GM12878 (cell line): ENCODE data around the gene P4HA1. TPM values are rescaled to one million over a fixed set of nuclear protein-coding genes. Genes with fewer than 3 reads are reported as not detected.

Source experiments
- ATAC-seq: fragments of 200-7000 bp; cut with Tn5 transposase; 3 replicates; pipeline ENCODE4 v1.9.1; 2020; ENCODE audit warnings: mild to moderate bottlenecking, moderate library complexity
- BruUV-seq: library from RNA; stranded (reverse); fragments of 400-500 nt; replicated peaks from 2 replicates; lab custom pipeline; 2021; lab: Mats Ljungman, UMichigan
- CTCF ChIA-PET: fragments of 300-600 bp; sonication (Branson Sonifier 250); formaldehyde crosslinking; extraction: SDS; loops from one replicate; lab custom pipeline; 2021; ENCODE audit warnings: inconsistent platforms; lab: Yijun Ruan, JAX
- POLR2A ChIA-PET: fragments of 350-600 bp; formaldehyde crosslinking; extraction: SDS; loops from one replicate; lab custom pipeline; 2021; ENCODE audit warnings: inconsistent platforms; lab: Charles Lee
- RAD21 ChIA-PET: fragments of 300-600 bp; sonication (Branson Sonifier 250); formaldehyde crosslinking; loops from one replicate; lab custom pipeline; 2023; ENCODE audit warnings: antibody characterized with exemption; ENCODE audit not compliant: unreplicated experiment; lab: Charles Lee
- SMC1A ChIA-PET: fragments of 300-600 bp; sonication (Branson Sonifier 250); formaldehyde crosslinking; loops from one replicate; lab custom pipeline; 2023; ENCODE audit not compliant: unreplicated experiment, uncharacterized antibody; lab: Charles Lee
- DNase-seq: peaks from one replicate; pipeline ENCODE4 v3.0.0-alpha.2; 2011; ENCODE audit warnings: low read depth, low spot score
- FAIRE-seq: peaks from 3 replicates; lab custom pipeline; 2011; peaks lifted over from hg19 to GRCh38; lab: Jason Lieb, UNC
- H2AFZ ChIP-seq: 2 replicates; pipeline ENCODE4 v1.6.0; 2011; ENCODE audit warnings: low read depth, low read length, control low read depth; ENCODE audit not compliant: control insufficient read depth
- H3K27ac ChIP-seq: 2 replicates; pipeline ENCODE4 v1.5.1; 2011; ENCODE audit warnings: control low read depth; ENCODE audit not compliant: control insufficient read depth, insufficient read depth
- H3K27me3 ChIP-seq, 2 experiments: replicated peaks in 1 of 2; 2 replicates each; pipeline versions ENCODE4 v1.6.0 to v1.6.1; 2011; ENCODE audit warnings: low read length in 1 of 2; ENCODE audit not compliant: control insufficient read depth in 2 of 2, insufficient read depth in 2 of 2
- H3K36me3 ChIP-seq, 2 experiments: 2 replicates each; pipeline ENCODE4 v1.5.1; 2011; ENCODE audit warnings: low read length in 1 of 2; ENCODE audit not compliant: control insufficient read depth in 2 of 2, insufficient read depth in 2 of 2
- H3K4me1 ChIP-seq: 2 replicates; pipeline ENCODE4 v1.6.1; 2011; ENCODE audit warnings: mild to moderate bottlenecking, low read length, moderate library complexity, mixed read lengths; ENCODE audit not compliant: control insufficient read depth, insufficient read depth
- H3K4me2 ChIP-seq: 2 replicates; pipeline ENCODE4 v1.6.0; 2011; ENCODE audit warnings: control low read depth; ENCODE audit not compliant: control insufficient read depth, insufficient read depth
- H3K4me3 ChIP-seq: fragments of 200-600 bp; sonication (generic); 2 replicates; pipeline ENCODE4 v1.5.1; 2016
- H3K79me2 ChIP-seq: 2 replicates; pipeline ENCODE4 v1.6.0; 2011; ENCODE audit warnings: low read length; ENCODE audit not compliant: control insufficient read depth, insufficient read depth
- H3K9ac ChIP-seq: 2 replicates; pipeline ENCODE4 v1.8.0; 2011; ENCODE audit warnings: low read length, control low read depth, mixed read lengths; ENCODE audit not compliant: control insufficient read depth, insufficient read depth
- H3K9me3 ChIP-seq: replicated peaks from 3 replicates; pipeline ENCODE4 v1.5.1; 2011; ENCODE audit warnings: mild to moderate bottlenecking, low read length; ENCODE audit not compliant: control insufficient read depth, insufficient read depth
- H4K20me1 ChIP-seq: 2 replicates; pipeline ENCODE4 v1.6.0; 2011; ENCODE audit not compliant: control insufficient read depth, insufficient read depth
- BMI1 ChIP-seq: fragments of 450-650 bp; IDR thresholded peaks from 2 replicates; pipeline ENCODE4 v1.6.1; 2016; ENCODE audit warnings: mild to moderate bottlenecking, moderate library complexity, borderline replicate concordance
- CBX3 ChIP-seq: fragments of 200-600 bp; sonication (generic); IDR thresholded peaks from 2 replicates; pipeline ENCODE4 v1.6.1; 2016; ENCODE audit warnings: low read depth, borderline replicate concordance
- HDAC2 ChIP-seq: fragments of 200-600 bp; sonication (generic); IDR thresholded peaks from 2 replicates; pipeline ENCODE4 v1.6.1; 2017
- HDAC6 ChIP-seq: fragments of 200-600 bp; sonication (generic); IDR thresholded peaks from one replicate; pipeline ENCODE4 v1.8.0; 2017; ENCODE audit warnings: antibody characterized with exemption; ENCODE audit not compliant: unreplicated experiment
- PML ChIP-seq: IDR thresholded peaks from 2 replicates; pipeline ENCODE4 v1.6.1; 2012; ENCODE audit warnings: low read length, inconsistent platforms
- RCOR1 ChIP-seq: conservative IDR thresholded peaks from 2 replicates; pipeline ENCODE4 v1.6.1; 2012; ENCODE audit warnings: low read depth, low read length, improper control_type of control experiment
- RFX5 ChIP-seq: IDR thresholded peaks from 2 replicates; pipeline ENCODE4 v1.6.1; 2011; ENCODE audit warnings: low read depth, low read length, improper control_type of control experiment
- SMAD1 ChIP-seq: fragments of 450-650 bp; IDR thresholded peaks from 2 replicates; pipeline ENCODE4 v1.6.1; 2018; ENCODE audit warnings: mild to moderate bottlenecking, low read depth; ENCODE audit not compliant: partially characterized antibody
- SMC3 ChIP-seq: IDR thresholded peaks from 2 replicates; pipeline ENCODE4 v1.6.1; 2011; ENCODE audit warnings: low read length, improper control_type of control experiment, borderline replicate concordance
- YBX1 ChIP-seq: fragments of 450-650 bp; IDR thresholded peaks from 2 replicates; pipeline ENCODE4 v1.6.1; 2016; ENCODE audit warnings: antibody characterized with exemption
- ZSCAN29 ChIP-seq: fragments of 450-650 bp; IDR thresholded peaks from 2 replicates; pipeline ENCODE4 v1.6.1; 2017; ENCODE audit warnings: mild to moderate bottlenecking, moderate library complexity
- ZZZ3 ChIP-seq: IDR thresholded peaks from 2 replicates; pipeline ENCODE4 v1.6.1; 2011; ENCODE audit warnings: low read depth; ENCODE audit not compliant: control insufficient read depth, insufficient read length
- WGBS: methylation state at CpG from one replicate; pipeline ENCODE4 v1.1.6; 2016; ENCODE audit warnings: low lambda C conversion rate; ENCODE audit not compliant: insufficient replicate concordance, insufficient coverage; ENCODE audit errors: missing lambda C conversion rate; 5-methylcytosine and 5-hydroxymethylcytosine counted together
- in situ Hi-C: fragments of 300-500 bp; cut with MboI; formaldehyde crosslinking; loops from 9 replicates; pipeline ENCODE4 v1.14.3; 2018; ENCODE audit warnings: mixed read lengths
- intact Hi-C: fragments of 100-400 bp; cut with micrococcal nuclease; formaldehyde crosslinking; loops from one replicate; pipeline ENCODE4 v1.14.2; 2022; ENCODE audit not compliant: unreplicated experiment
- polyA plus RNA-seq, 11 experiments: library from polyadenylated mRNA; depleted of rRNA in 4 of 11; unstranded in 6 of 11; stranded (reverse) in 5 of 11; fragments of >200 nt; fragmentation: Nextera tagmentation in 4 of 11; fragmentation: Illumina TruSeq in 1 of 11; extraction: Ambion mirVana in 4 of 11; extraction: Trizol in 1 of 11; gene quantifications; 1 replicate in 1 of 11; 2 replicates in 10 of 11; pipeline versions ENCODE4 v1.2.1 to v1.2.3, GENCODE V29; 2011 to 2016; ENCODE audit warnings: inconsistent platforms in 2 of 11, missing spikeins in 2 of 11, low read depth in 1 of 11
- total RNA-seq, 4 experiments: library from RNA; depleted of rRNA in 3 of 4; stranded (reverse); fragments of >200 nt in 3 of 4; fragmentation: Illumina TruSeq in 1 of 4; extraction: Trizol in 1 of 4; gene quantifications; 2 replicates each; pipeline versions ENCODE4 v1.2.1 to v1.2.3, GENCODE V29; 2013 to 2021
- TF ChIP-seq, protein P1 (sequence below): fragments of 450-650 bp; formaldehyde crosslinking; IDR thresholded peaks from 2 replicates; pipeline ENCODE4 v1.4.0; 2022; ENCODE audit warnings: mild to moderate bottlenecking, moderate library complexity
- TF ChIP-seq, protein P2 (sequence below): fragments of 450-650 bp; IDR thresholded peaks from 2 replicates; pipeline ENCODE4 v1.6.1; 2016; ENCODE audit warnings: mild to moderate bottlenecking
- TF ChIP-seq, protein P3 (sequence below): fragments of 450-650 bp; IDR thresholded peaks from 2 replicates; pipeline ENCODE4 v1.6.1; 2017; ENCODE audit warnings: mild to moderate bottlenecking, moderate library complexity

Gene P4HA1
- total and polyA plus RNA-seq, 10 of the 15 experiments (the other 5 are each of a cell fraction or from before 2014, with no cell fraction given): 15.0 to 160 (median 24.1) TPM

DNA sequence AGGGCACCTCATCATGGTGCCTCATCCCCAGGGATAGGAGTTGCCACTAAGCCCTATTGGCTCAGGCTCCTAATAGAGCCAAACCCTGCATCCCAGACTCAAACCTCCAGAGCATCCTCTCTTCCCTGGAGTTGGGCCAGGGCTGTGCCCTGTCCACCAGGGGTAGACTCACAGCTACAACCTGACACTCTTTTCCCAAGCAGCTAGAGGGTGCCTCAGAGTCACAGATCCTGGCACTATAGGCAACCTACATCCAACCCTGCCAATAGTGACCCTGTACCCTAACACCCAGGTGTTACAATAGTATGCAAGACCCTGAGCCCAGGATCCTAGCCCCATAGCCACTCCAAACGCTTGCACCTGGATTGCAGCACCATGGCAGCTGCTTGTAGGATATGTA is 78.0 kb downstream of the P4HA1 start:
- DNase-seq: no peak
- Histone ChIP-seq H3K27ac (no peak overlapping the region), H3K4me1 (no peaks in the 10 kb centered on the region), H3K36me3 (peaks cover 15 to 26% of the 10 kb centered on the region in 2 experiments), H3K27me3 (no peaks in the 10 kb centered on the region), H3K4me2 (no peak overlapping the region), H4K20me1 (no peaks in the 10 kb centered on the region), H3K9ac (no peak overlapping the region), H3K79me2 (no peaks in the 10 kb centered on the region; the same call in none of the 2 replicates), H3K9me3 (no peaks in the 10 kb centered on the region), H3K4me3 (no peak overlapping the region), H2AFZ (no peak overlapping the region)
- no TSS peak for BruUV-seq
- no peak for TF ChIP-seq PML
- TF ChIP-seq SMC3: no peak
- TF ChIP-seq CBX3: no peak
- no peak for TF ChIP-seq YBX1
- no peak for TF ChIP-seq HDAC6
- TF ChIP-seq RCOR1: no peak
- TF ChIP-seq, protein P1, sequence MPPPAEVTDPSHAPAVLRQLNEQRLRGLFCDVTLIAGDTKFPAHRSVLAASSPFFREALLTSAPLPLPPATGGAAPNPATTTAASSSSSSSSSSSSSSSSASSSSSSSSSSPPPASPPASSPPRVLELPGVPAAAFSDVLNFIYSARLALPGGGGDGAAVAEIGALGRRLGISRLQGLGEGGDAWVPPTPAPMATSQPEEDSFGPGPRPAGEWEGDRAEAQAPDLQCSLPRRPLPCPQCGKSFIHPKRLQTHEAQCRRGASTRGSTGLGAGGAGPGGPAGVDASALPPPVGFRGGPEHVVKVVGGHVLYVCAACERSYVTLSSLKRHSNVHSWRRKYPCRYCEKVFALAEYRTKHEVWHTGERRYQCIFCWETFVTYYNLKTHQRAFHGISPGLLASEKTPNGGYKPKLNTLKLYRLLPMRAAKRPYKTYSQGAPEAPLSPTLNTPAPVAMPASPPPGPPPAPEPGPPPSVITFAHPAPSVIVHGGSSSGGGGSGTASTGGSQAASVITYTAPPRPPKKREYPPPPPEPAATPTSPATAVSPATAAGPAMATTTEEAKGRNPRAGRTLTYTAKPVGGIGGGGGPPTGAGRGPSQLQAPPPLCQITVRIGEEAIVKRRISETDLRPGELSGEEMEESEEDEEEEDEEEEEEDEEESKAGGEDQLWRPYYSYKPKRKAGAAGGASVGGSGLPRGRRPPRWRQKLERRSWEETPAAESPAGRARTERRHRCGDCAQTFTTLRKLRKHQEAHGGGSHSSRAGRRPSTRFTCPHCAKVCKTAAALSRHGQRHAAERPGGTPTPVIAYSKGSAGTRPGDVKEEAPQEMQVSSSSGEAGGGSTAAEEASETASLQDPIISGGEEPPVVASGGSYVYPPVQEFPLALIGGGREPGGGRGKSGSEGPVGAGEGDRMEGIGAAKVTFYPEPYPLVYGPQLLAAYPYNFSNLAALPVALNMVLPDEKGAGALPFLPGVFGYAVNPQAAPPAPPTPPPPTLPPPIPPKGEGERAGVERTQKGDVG: no peak
- no peak for TF ChIP-seq ZSCAN29
- no peak for TF ChIP-seq RFX5
- no peak for TF ChIP-seq HDAC2
- no peak for TF ChIP-seq ZZZ3
- TF ChIP-seq, protein P2, sequence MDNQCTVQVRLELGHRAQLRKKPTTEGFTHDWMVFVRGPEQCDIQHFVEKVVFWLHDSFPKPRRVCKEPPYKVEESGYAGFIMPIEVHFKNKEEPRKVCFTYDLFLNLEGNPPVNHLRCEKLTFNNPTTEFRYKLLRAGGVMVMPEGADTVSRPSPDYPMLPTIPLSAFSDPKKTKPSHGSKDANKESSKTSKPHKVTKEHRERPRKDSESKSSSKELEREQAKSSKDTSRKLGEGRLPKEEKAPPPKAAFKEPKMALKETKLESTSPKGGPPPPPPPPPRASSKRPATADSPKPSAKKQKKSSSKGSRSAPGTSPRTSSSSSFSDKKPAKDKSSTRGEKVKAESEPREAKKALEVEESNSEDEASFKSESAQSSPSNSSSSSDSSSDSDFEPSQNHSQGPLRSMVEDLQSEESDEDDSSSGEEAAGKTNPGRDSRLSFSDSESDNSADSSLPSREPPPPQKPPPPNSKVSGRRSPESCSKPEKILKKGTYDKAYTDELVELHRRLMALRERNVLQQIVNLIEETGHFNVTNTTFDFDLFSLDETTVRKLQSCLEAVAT: no peak
- TF ChIP-seq, protein P3, sequence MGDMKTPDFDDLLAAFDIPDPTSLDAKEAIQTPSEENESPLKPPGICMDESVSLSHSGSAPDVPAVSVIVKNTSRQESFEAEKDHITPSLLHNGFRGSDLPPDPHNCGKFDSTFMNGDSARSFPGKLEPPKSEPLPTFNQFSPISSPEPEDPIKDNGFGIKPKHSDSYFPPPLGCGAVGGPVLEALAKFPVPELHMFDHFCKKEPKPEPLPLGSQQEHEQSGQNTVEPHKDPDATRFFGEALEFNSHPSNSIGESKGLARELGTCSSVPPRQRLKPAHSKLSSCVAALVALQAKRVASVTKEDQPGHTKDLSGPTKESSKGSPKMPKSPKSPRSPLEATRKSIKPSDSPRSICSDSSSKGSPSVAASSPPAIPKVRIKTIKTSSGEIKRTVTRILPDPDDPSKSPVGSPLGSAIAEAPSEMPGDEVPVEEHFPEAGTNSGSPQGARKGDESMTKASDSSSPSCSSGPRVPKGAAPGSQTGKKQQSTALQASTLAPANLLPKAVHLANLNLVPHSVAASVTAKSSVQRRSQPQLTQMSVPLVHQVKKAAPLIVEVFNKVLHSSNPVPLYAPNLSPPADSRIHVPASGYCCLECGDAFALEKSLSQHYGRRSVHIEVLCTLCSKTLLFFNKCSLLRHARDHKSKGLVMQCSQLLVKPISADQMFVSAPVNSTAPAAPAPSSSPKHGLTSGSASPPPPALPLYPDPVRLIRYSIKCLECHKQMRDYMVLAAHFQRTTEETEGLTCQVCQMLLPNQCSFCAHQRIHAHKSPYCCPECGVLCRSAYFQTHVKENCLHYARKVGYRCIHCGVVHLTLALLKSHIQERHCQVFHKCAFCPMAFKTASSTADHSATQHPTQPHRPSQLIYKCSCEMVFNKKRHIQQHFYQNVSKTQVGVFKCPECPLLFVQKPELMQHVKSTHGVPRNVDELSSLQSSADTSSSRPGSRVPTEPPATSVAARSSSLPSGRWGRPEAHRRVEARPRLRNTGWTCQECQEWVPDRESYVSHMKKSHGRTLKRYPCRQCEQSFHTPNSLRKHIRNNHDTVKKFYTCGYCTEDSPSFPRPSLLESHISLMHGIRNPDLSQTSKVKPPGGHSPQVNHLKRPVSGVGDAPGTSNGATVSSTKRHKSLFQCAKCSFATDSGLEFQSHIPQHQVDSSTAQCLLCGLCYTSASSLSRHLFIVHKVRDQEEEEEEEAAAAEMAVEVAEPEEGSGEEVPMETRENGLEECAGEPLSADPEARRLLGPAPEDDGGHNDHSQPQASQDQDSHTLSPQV: no peak
- TF ChIP-seq SMAD1: no peak
- no peak for TF ChIP-seq BMI1
- FAIRE-seq: no peak
- RAD21 ChIA-PET: interaction anchor here (1.1 kb wide), 1 partner anchor 42 kb away, joined by 3 read pairs; no protein-coding TSS in a partner anchor
- intact Hi-C loops (no loop called here), in situ Hi-C loops (no loop called here)
- SMC1A ChIA-PET: interaction anchor here (0.8 kb wide), 1 partner anchor 99 kb away, joined by 3 read pairs; no protein-coding TSS in a partner anchor
- POLR2A ChIA-PET: no interaction called here
- 94% methylated on average over 1 of the region's 1 CpG for WGBS
- CTCF ChIA-PET: no interaction called here
- no peak for ATAC-seq
